ENCODE measurements around the gene SND1.

Gene SND1

DNA sequence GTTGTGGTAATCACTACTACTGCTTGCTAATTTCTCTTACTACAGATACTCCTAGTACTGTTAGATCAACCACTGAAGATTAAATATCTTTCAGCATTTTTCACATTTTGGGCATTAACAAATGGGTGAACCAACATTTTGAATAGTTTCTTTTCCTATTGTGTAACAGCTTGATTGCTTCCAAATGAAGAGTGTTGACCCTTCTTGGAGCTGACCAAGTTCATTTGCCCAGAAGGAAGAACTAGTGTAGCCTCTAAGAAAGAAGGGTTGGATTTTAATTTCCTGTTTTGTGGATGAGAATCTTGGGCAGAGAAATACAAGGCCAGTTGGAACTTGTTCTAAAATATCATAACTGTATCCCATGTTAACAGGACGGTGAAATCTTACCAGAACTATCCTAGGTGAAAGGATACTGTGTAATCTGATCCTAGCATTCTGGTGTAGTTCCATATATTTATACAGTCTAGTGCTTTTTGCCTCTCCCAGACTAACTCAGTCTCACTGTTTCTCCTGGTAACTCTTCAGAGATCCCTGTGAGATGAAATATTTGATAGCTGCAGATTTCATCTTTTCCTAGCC lies 37.3 kb downstream of the SND1 start:
- no peak for DNase-seq

GRCh38 chr7:127690337-127690736 lies 38.3 kb downstream of the SND1 start:
- no peak for DNase-seq

DNA sequence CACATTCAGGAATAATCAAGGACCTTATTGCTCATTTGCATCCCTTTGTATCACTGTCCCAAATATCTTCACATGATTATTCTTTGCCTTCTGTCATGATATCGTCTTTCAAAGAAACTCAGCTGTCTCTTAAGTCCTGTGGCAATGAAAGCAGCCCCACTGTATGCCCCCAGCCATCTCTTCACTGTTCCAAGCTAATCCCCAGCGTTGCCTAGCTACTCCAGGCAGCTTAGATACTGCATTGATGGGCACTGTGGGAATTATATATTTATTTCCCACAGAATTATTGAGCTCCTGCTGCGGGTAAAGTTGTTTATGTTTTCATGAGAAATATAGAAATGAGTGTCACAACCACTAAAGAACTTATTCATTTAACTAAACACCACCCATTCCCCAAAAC lies 38.8 kb downstream of the SND1 start:
- DNase-seq = no peak

- DNase-seq = no peak
These were observed 40.2 kb downstream of the SND1 start for GRCh38 chr7:127692200-127692599.

DNA sequence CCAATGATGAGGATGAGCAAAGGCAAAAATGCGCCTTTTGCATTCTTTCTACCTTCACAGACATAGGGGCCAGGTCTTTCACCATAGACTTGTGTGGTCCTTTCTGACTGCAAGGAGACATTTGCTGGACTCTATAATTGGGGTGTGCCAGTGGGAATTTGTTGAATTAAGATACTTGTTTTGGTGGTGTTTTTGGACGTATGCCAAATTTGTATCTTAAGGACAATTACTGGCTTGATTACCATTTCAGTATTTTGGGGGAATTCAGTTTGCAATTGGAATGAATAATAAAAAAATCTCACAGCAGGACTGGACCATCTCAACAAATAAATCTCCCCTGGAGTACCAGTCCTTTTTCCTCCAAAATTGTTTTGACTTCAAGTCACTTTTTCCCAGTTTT lies 47.9 kb downstream of the SND1 start:
- DNase-seq = no peak

- no peak for DNase-seq
These were observed 50.2 kb downstream of the SND1 start for GRCh38 chr7:127702052-127702652.

- DNase-seq = no peak
These were observed 50.9 kb downstream of the SND1 start for GRCh38 chr7:127702938-127703337.

GRCh38 chr7:127704211-127704610 lies 52.2 kb downstream of the SND1 start:
- DNase-seq = no peak

DNA sequence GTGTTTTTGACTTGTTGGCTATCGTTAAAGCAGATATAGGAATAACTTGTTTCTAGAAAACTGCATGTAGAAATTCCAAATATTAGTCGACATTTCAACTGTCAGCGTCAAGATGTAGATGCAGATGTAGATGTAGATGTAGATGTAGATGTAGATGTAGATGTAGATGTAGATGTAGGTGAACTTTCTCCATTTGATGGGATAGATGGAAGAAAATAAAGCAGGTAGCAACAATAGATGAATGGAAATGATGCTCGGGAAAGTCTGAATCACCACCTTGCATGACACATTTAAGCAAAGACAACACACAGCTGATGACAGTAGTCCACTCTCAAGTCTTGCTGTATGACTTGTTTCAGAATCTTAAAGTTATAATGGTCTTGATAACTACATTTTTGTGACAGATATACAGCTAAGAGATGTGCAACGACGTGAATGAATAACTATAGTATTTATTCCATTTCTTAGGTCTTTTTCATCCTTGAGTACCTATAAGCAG lies 53.5 kb downstream of the SND1 start:
- DNase-seq = no peak

DNA sequence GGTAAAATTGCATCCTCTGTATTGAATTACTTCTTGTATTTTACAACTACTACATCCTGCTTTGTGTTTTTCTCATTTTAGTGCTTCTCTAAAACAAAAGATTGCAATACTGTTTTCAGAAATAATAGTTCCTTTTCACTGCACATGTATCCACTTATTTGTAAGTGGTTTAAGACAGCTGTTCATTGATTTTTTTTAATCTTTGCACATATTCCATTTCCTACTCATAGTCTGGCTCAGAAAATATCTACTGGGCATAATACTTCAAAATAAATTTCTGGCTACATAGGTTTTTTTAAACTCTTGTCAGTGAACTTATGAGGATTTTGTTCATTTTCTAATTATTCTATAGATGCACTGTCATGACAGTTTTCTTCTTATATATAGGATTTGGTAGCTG lies 54.8 kb downstream of the SND1 start:
- no peak for DNase-seq

GRCh38 chr7:127708201-127708600 lies 56.2 kb downstream of the SND1 start:
- DNase-seq = no peak

DNA sequence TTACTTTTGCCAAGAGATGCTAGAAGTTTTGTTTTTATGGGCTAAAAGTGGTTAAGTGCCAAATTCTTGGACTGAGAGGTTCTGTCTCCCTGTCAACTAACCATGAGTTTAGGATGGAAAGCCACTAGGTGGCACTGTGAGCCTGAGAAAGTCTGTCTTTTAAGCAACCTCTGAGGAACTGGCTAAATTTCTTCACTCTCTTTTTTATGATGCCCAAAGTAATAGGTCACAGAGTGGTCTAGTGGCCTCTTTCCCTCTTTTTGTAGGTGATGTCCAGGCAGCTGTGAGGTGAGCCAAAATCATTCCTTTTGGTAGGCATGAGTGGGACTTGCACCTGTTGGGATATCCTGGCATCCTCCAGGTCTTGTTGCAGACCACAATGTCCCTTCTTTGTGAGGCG lies 56.8 kb downstream of the SND1 start:
- peak; percentile 66 to 67 for DNase-seq

- DNase-seq = no peak
These were observed 58.6 kb downstream of the SND1 start for GRCh38 chr7:127710635-127711034.

DNA sequence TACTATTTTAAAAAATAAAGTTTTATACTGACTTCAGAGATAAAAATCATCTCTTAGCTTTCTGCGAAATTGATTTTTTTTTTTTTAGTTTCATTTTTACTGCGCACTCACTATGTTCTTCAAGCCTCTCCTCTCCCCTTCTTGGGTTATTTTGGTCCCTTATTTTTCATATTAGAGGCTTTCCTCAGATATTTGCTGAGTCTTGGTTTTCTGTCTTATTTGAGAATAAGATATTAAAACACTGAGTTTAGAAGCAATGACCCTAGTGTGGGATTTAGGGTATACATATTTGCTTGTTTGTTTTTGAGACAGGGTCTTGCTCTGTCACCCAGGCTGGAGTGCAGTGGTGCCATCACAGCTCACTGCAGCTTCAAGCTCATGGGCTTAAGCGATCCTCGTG lies 59.9 kb downstream of the SND1 start:
- DNase-seq = no peak

GRCh38 chr7:127713006-127713405 lies 61.0 kb downstream of the SND1 start:
- DNase-seq = no peak

DNA sequence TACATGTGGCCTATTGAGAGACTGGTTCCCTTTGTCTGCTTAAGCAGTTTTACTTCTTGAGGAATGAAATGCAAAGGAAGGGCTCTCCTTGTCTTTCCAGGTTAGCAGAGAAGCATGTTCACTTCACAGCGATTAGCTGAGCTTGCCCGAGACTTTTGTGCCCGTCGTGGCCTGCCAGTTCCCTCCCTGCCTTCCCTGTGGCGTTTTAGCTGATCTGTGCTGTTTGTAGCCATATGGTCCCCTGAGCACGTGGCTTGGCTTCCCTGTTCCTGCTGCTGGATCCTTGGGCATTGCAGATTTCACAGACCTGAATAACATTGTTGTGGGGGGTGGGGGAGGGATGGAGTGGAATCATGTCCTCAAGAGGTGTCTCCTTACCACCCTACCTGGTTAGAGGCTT lies 61.8 kb downstream of the SND1 start:
- DNase-seq = no peak

DNA sequence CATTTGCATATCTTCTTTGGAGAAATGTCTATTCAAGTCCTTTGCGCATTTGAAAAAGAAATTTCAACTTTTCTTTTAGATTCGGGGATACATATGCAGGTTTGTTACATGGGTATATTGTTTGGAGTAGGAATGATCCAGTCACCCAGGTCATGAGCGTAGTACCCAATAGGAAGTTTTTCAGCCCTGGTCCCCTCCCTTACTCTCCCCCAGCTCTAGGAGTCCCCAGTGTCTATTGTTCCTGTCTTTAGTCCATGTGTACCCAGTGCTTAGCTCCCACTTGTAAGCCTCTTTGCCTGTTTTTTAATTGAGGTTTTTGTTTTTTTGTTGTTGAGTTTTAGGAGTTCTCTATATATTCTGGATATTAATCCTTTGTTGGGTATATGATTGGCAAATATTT lies 63.3 kb downstream of the SND1 start:
- DNase-seq = no peak

DNA sequence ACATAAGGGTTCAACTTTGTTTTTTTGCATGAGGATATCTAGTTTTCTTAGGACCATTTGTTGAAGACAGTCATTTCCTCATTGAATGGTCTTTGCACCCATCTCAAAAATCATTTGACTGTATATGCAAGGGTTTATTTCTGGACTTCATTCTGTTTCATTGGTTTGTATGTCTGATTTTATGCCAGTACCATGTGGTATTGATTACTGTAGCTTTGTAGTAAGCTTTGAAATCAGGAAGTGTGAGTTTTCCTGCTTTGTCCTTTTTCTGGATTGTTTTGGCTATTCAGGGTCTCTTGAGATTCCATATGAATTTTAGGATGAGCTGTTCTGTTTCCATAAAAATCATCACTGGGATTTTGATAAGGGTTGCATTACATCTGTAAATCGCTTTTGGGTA lies 63.9 kb downstream of the SND1 start:
- DNase-seq = no peak

GRCh38 chr7:127717502-127718339 lies 65.7 kb downstream of the SND1 start:
- DNase-seq = no peak

DNA sequence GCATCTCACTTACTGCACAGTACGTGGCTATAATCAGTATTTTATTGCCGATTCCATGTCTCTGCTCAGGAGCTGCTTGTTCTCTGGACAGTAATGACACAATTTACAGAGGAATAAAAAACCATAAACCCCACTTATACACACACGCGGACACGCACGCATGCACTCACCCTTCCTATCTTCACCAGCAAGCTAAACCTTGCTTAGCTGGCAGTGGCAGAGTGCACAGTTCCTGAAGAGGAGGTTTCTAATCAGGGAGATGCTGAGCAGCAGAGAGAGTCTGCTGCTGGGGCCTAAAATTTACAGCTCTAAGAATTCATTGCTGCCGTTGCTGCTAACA lies 66.3 kb downstream of the SND1 start:
- no peak for DNase-seq

DNA sequence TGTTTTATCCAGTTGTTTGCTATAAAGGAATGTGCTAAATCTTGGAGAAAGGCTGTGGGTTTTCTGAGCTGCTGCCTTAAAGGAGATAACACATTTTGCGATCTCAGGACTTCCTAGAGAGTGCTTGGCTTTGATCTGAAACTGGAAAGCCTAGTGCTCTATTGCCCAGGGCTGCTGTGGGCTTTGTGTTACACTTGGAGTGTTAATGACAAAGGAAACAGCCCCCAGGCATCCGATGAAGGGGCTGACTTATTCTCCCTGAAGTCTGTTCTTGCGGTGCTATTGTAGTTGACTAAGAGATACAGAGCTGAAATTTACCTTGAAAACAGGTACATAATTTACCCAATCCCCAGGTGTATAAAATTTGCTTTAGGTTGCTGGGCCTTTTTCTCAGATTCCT lies 74.5 kb downstream of the SND1 start:
- DNase-seq = no peak

- no peak for DNase-seq
These were observed 78.8 kb downstream of the SND1 start for GRCh38 chr7:127730658-127731276.

DNA sequence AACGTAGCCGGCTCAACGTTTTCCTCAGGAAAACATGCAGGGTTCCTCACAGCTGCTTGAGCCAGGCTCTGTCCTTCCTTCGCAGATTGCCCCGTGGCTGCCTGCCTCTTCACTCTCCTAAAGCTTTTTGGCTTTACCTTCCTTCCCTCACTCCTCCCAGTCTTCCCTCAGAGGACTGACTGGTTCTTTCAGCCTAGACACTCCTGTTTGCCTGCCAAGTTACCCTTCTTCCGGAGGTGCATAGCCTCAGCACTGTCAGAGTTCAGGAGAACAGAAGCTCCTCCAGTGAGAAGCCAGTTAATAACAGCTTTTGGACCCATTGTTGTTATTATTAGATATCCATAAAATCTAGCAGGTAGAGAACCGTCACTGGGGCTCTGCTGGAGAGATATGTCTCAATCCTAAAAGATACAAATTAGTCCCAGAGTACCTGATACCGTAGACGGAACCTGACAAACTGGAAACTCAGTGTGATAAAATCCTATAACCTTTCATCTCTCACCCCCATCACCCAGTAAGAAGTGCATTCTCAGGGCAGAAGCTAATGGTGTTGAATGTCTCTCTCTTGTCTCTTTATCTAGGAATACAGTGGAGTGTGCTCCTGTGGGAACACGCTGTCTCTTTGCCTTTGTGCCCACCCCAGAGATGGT lies 79.6 kb downstream of the SND1 start:
- no peak for DNase-seq
